GM21737 (cell line): ENCODE measurements around the gene BICRAL.
A peak's percentile ranks its signal among the peaks of the same experiment; 100 is the strongest.
"Not testable (repeated sequence)": the region's sequence is repeated elsewhere in the genome, so short reads cannot be mapped to it uniquely, and the experiment has no call there.

Experiments used
- ATAC-seq: cut with Tn5 transposase; IDR thresholded peaks from one replicate; pipeline ENCODE4 v1.9.1; 2021; ENCODE audit warnings: mild to moderate bottlenecking, moderate library complexity; ENCODE audit not compliant: unreplicated experiment

BICRAL gene

DNA sequence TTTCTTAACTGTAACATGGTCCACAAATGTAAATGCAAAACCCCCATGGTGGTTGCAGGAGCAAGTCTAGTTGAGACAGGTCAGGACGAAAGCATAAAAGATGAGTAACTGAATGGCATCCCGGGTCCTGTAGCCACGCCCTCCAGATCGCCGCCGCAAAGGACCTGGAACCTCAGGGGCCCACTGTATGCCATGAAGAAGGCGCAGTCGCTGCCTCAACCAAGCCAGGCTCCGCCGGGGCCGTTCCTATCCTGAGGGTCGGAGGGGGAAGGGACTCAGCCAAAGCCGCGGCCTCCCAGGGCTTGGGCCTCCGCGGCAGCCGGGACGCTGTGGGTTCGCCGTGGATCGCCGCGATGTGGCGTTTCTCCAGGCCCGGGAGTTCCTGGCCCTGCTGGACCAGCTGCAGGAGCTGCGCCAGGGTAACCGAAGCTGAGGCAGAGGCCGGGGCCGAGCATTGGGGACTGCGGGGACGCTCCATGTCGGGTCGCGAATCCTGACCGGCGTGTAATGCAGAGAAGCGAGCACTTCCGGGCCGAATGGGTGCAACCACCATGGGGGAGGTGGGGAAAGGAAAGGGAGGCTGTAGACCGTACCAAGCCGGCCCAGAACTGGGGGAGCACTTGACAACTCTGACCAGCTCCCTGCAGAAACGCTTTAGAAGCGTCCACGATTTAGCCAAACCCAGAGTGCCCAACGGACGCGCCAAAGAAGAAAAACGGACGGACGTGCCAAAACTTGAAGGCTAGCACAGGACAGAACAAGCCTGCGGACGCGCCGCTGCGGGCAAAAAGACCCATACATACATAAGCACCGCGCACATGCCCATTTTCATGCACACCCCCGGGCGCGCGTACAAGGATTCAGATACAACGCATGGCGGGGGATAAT, 108.7 kb downstream of the BICRAL start:
- peak; percentile 86 for ATAC-seq

DNA sequence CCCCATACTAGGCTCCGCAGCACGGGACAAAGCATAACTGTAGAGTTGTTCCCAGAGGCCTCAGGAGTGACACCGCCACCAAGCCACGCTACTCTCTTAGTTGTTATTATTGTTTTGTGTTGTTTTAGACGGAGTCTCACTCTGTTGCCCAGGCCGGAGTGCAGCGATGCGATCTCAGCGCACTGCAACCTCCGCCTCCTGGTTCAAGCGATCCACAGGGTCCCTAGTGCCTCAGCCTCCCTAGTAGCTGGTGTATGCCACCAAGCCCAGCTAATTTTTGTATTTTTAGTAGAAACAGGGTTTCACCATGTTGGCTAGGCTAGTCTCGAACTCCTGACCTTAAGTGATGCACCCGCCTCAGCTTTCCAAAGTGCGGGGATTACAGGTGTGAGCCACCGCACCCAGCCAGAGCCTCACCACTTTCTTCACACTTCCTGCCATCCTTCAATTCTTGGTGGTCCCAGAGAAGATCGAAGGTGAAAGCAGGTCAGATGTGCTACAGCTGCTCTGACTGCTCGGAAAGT, 109.4 kb downstream of the BICRAL start:
- no peak for ATAC-seq

DNA sequence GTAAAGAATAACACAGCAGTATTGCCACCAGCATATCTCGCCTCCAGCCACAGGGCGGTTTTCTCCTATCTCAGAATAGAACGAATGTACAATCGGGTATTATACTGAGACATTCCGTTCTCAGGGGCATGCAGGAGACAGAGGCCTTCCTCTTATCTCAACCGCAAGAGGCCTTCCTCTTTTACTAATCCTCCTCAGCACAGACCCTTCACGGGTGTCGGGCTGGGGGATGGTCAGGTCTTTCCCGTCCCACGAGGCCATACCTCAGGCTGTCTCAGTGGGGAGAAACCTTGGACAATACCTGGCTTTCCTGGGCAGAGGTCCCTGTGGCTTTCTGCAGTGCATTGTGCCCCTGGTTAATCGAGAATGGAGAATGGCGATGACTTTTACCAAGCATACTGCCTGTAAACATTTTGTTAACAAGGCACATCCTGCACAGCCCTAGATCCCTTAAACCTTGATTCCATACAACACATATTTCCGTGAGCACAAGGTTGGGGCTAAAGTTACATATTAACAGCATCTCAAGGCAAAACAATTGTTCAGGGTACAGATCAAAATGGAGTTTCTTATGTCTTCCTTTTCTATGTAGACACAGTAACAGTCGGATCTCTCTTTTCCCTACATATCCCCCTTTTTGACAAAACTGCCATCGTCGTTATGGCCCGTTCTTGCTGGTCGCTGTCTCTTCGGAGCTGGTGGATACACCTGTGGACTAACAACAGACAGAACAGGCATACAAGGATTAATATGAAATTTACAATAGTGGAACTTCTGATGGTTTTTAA, 112.4 kb downstream of the BICRAL start:
- not testable (repeated sequence) for ATAC-seq

DNA sequence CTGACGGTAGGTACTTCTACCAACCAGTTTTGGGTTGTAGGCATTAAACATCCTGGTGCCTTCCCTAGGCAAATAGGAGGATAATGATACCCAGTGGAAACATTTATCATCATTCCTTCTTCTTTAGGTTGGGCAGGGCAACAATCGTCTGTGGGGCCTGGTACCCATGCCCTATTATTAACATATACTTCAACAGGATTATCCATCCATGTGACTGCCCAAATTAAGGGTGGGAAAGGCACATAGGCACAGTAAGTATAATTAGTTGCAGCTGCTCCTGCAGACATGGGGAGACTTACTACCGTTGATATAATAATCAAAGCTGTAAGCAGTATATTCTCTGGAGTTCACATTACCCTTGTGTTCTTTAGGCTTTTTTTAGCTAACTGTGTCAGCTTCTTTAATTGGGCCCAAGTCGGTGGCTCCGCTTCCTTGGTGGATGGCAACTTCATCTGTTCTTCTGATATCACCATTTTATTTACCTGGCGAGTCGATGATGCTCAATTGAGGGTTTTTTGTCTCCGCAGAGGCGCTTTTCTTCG, 114.4 kb downstream of the BICRAL start:
- ATAC-seq, result no peak

DNA sequence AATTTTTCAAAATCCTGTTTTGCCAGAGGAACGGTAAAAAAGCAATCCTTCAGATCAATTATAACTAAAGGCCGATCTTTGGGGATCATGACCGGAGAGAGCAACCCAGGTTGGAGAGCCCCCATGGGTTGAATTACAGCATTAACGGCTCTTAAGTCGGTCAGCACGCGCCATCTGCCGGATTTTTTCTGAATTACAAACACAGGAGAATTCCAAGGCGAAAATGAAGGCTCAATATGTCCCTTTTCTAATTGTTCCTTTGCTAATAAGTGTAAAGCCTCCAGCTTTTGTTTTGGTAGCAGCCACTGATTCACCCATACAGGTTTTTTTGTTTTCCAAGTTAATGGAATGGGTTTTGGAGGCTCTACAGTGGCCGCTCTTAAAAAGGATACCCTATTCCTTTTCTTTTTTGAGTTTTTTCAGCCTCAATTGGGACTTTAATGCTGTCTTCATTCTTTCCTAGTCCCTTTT, 117.1 kb downstream of the BICRAL start:
- ATAC-seq, result no peak

DNA sequence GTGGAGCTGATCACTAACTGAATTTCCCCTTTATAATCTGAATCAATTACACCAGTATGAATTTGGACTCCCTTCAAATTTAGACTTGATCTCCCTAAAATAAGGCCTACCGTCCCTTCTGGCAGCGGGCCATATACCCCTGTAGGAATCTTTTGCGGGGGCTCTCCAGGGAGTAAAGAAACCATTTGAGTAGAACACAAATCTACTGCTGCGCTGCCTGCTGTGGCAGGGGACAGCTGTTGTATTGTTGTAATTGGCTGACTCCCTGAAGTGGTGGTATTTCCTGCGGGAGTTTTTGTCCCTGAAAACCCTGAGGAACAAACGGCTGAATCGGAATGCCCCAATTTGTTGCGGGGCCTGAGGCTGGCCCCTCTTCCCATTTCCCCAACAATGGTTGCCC, 118.0 kb downstream of the BICRAL start:
- ATAC-seq, result no peak

DNA sequence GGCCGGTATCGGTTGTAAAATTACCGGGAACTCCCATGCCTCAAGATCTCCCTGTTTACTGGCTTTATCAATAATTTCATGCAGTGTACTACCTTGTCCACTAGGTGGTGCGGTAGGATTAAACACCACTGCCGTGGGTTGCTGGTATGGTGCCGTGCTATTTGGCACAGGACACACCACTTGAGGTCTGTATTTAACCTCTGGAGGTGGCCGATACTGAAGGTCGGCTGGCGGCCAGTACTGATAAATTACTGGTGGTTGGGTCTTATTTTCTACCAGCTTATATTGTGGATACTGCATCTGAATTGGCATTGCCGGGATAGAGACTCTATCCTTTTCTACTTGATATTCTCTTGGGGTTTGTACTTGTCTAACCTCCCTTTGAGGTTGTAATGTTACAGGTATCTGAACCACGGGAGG, 119.7 kb downstream of the BICRAL start:
- peak; percentile 57 for ATAC-seq

DNA sequence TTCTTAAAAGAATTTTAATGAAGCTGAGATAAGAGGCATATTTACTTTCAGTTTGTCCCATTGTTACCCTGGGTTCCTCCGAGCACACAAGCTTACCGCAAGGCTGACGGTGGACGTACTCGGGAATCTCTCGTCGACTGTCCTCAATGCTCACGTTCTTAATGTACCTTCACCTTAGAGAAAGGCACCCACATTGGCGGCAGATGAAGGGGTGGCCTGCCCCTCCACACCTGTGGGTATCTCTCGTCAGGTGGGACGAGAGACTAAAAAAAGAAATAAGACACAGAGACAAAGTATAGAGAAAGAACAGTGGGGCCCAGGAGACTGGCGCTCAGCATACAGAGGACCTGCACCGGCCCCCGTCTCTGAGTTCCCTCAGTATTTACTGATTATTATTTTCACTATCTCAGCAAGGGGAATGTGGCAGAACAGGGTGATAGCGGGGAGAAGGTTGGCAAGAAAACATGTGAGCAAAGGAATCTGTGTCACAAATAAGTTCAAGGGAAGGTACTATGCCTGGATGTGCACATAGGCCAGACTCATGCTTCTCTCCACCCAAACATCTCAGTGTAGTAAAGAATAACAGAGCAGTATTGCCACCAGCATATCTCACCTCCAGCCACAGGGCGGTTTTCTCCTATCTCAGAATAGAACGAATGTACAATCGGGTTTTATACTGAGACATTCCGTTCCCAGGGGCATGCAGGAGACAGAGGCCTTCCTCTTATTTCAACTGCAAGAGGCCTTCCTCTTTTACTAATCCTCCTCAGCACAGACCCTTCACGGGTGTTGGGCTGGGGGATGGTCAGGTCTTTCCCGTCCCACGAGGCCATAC, 120.8 kb downstream of the BICRAL start:
- not testable (repeated sequence) for ATAC-seq

DNA sequence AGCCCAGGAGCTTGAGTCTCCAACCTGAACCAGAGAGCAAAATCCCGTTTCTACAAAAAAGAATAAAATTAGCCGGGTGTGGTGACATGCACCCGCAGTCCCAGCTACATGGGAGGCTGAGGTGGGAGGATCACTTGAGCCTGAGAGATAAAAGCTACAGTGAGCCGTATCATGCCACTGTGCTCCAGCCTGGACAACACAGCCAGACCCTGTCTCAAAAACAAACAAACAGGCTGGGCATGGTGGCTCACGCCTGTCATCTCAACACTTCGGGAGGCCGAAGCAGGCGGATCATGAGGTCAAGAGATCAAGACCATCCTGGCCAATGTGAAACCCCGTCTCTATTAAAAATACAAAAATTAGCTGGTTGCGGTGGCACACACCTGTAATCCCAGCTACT, 122.6 kb downstream of the BICRAL start:
- ATAC-seq, result no peak

DNA sequence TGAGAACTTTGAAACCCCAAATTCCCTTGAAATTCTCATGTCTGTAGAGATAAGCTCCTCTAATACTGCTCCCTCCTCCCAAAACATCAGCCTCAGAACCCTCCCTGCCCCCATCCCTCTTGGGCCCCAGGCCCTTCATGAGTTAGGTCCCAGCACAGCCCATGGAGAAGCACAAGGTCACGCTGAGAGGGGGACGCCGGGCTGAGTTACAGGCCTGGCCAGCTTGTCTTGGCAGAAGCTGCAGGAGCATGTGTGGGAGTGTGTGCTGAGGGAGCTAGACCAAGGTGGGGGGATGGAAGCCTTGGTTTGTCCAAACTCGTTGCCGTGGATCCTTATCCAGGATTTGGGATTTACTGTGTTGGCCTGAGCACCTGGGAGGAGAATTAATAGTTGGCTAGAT, 125.5 kb downstream of the BICRAL start:
- no peak for ATAC-seq

DNA sequence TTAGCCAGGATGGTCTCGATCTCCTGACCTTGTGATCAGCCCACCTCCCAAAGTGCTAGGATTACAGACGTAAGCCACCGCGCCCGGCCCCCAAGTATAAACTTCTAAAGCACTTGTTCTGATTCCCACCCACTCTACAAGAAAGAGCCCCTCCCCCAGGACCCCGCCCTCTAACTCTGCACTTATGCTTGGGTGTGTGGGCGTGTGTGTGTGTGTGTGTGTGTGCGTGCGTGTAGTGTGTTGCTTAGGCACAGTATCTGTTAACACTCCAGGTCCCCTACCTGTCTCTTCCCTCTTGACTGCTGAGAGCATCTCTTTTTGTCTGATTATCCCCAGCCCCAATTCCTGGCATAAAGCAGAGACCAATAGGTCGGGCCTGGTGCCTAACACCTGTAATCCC, 128.0 kb downstream of the BICRAL start:
- no peak for ATAC-seq

DNA sequence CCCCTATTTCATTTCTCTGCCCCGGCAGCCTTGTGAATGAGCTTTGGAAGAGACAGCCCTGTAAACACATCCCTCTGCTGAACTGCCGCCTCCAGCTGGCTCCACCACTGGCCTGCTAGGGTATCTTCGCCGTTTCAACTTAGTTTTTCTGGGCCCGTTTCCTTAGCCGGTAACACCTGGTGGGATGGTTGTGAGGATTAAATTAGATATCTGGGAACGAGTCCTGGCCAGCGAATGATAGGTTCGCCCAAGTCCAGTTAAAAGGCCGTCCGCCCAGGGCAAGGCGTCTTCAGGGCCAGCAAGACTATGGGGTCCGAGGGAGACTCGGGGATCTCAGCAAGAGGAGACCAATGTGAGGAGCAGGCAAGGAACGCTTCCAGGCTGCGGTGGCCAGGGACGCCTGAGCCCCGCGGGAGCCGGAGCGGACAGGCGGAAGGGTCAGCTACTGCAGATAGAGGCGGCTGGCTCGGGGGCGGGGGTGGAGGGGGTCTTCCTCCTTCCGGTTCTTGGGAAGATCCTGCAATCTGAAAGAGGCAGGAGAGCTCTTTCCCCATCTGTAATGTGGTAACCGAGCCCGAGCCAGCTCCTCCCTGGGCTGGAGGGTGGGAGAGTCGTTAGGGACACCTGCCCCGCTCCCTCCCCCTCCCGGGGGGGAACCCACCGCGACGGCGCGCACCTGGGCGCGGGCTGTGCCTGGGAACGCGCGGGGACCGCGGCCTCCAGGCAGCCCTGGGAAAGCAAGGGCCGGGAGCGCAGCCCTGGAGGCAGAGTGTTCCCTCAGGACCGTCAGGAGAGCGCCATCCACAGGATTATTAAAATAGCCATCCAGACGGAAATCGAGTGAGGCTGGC, 129.5 kb downstream of the BICRAL start:
- ATAC-seq, result no peak

DNA sequence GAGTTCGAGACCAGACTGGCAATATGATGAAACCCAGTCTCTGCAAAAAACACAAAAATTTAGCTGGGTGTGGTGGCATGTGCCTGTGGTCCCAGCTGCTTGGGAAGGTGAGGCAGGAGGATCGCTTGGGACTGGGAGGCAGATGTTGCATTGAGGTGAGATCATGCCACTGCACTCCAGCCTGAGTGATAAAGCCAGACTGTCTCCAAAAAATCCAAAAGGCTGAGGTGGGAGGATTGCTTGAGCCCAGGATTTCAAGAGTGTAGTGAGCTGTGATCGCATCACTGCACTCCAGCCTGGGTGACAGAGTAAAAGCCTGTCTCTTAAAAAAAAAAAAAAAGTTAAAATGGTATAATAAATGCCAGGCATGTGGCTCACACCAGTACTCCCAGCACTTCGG, 132.7 kb downstream of the BICRAL start:
- ATAC-seq, result no peak

DNA sequence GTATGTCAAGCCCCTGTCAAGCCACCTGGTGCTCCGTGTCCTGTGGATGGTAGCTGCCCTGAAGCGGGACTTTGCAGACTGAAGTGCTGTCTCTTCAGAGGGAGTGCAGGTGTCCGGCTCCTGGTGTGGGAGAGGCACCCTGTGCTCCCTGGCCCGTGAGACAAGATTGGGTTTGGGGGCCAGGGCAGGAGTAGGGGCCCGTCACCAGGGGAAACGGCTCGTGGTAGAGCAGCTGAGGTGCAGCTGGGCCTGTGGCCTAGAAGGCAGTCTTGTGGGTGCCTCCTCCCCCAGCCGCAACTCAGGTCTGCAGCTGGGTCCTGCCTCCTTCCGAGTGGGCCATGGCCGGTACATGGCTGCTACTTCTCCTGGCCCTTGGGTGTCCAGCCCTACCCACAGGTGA, 133.9 kb downstream of the BICRAL start, which contains the start of gene PTCRA:
PTCRA (plus strand) TSS at position 322 of the 400 bp plus-strand sequence; CDS start at position 339, 17 bp downstream.
- no peak for ATAC-seq

DNA sequence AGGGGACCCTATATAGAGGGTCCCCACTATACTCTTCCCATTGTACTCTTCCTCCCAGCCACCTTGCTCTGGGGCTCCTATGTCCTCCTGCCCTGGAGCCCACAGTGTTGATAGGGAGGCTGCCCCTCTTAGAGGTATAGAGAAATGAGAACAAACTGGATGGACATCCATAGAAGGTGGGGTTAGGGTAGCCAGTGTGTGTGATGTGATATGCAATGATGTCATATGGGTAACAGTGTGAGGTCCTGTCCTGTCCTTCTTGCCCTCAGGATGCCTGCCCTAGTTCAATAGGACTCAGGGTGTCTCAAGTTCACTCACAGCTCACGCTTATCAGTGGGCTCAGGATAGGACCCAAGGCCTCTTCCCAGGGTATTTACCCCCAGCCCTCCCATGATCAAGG, 134.4 kb downstream of the BICRAL start:
- no peak for ATAC-seq
